Upper lobe of left lung (tissue), 4 donors: ENCODE data around the gene PDZD2.

Experiments
- POLR2AphosphoS5 ChIP-seq, 2 donors: sonication (generic); formaldehyde crosslinking; IDR thresholded peaks; one replicate each; pipeline ENCODE4 v1.5.1; 2017; ENCODE audit warnings: antibody characterized with exemption in 2 of 2
- TF ChIP-seq, protein P1 (sequence below), 6 experiments: fragments of 450-650 bp in 4 of 6; fragments of 200-600 bp in 2 of 6; sonication (generic) in 2 of 6; IDR thresholded peaks; one replicate each; pipeline ENCODE4 v1.5.1; 2016 to 2019; ENCODE audit warnings: antibody characterized with exemption in 6 of 6

DNA sequence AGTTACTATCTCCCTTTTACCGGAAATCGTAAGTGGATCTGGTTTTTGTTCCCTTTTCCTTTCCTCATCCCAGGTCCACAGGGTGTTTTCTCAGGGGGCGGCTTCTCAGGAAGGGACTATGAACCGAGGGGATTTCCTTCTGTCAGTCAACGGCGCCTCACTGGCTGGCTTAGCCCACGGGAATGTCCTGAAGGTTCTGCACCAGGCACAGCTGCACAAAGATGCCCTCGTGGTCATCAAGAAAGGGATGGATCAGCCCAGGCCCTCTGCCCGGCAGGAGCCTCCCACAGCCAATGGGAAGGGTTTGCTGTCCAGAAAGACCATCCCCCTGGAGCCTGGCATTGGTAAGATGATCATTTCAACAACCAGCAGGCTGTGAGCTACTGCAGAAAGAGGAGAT, 459.4 kb downstream of the PDZD2 start:
- TF ChIP-seq, protein P1, sequence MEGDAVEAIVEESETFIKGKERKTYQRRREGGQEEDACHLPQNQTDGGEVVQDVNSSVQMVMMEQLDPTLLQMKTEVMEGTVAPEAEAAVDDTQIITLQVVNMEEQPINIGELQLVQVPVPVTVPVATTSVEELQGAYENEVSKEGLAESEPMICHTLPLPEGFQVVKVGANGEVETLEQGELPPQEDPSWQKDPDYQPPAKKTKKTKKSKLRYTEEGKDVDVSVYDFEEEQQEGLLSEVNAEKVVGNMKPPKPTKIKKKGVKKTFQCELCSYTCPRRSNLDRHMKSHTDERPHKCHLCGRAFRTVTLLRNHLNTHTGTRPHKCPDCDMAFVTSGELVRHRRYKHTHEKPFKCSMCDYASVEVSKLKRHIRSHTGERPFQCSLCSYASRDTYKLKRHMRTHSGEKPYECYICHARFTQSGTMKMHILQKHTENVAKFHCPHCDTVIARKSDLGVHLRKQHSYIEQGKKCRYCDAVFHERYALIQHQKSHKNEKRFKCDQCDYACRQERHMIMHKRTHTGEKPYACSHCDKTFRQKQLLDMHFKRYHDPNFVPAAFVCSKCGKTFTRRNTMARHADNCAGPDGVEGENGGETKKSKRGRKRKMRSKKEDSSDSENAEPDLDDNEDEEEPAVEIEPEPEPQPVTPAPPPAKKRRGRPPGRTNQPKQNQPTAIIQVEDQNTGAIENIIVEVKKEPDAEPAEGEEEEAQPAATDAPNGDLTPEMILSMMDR (IDR thresholded peaks at IDR 0.05): no peak
- no peak for TF ChIP-seq POLR2AphosphoS5 (IDR thresholded peaks at IDR 0.05)
